BLaER1 treated with 17β-estradiol and CSF1 and Interleukin-3, amounts not matched to agents 10 nM and 100 nM (cell line): ENCODE results near the gene RNF11.
"Not testable (repeated sequence)": the region's sequence is repeated elsewhere in the genome, so short reads cannot be mapped to it uniquely, and the experiment has no call there.

Experiments
- H3K27ac ChIP-seq, 11 experiments: shearing (Covaris generic); formaldehyde crosslinking; 2 replicates each; pipeline ENCODE4 v1.8.1; 2022
- H3K27me3 ChIP-seq, 11 experiments: shearing (Covaris generic); formaldehyde crosslinking; 2 replicates each; pipeline ENCODE4 v1.8.1; 2022
- H3K36me3 ChIP-seq, 11 experiments: shearing (Covaris generic); formaldehyde crosslinking; 2 replicates each; pipeline ENCODE4 v1.8.1; 2022
- H3K4me1 ChIP-seq, 10 experiments: shearing (Covaris generic); formaldehyde crosslinking; 2 replicates each; pipeline ENCODE4 v1.8.1; 2022
- H3K4me2 ChIP-seq, 11 experiments: shearing (Covaris generic); formaldehyde crosslinking; 2 replicates each; pipeline ENCODE4 v1.8.1; 2022
- H3K4me3 ChIP-seq, 10 experiments: shearing (Covaris generic); formaldehyde crosslinking; 2 replicates each; pipeline ENCODE4 v1.8.1; 2022
- H3K9ac ChIP-seq, 11 experiments: shearing (Covaris generic); formaldehyde crosslinking; 2 replicates each; pipeline ENCODE4 v1.8.1; 2022
- H3K9me3 ChIP-seq, 11 experiments: shearing (Covaris generic); formaldehyde crosslinking; replicated peaks in 1 of 11; 2 replicates each; pipeline ENCODE4 v1.8.1; 2022
- H4K20me1 ChIP-seq, 11 experiments: shearing (Covaris generic); formaldehyde crosslinking; 2 replicates each; pipeline ENCODE4 v1.8.1; 2022
- Cebpa-rat ChIP-seq, 11 experiments: shearing (Covaris generic); IDR thresholded peaks; 2 replicates each; pipeline ENCODE4 v1.8.1; 2022

Gene RNF11

GRCh38 chr1:51210055-51210454, 26.0 kb upstream of the RNF11 start:
- no peaks in the 10 kb centered on the region; a peak in 1 of 22 replicates for H4K20me1 ChIP-seq
- TF ChIP-seq Cebpa-rat (IDR thresholded peaks at IDR 0.05) = no peak
- H3K4me3 ChIP-seq = no peak overlapping the region
- no peaks in the 10 kb centered on the region for H3K36me3 ChIP-seq
- H3K4me1 ChIP-seq = peaks cover 7 to 13% (median 11%) of the 10 kb centered on the region in 10 experiments
- H3K9me3 ChIP-seq = no peaks in the 10 kb centered on the region
- H3K4me2 ChIP-seq = no peak overlapping the region
- no peak overlapping the region for H3K27ac ChIP-seq
- H3K9ac ChIP-seq = no peak overlapping the region
- H3K27me3 ChIP-seq = no peaks in the 10 kb centered on the region

- no peaks in the 10 kb centered on the region; a peak in 1 of 22 replicates for H4K20me1 ChIP-seq
- no peak overlapping the region for H3K4me3 ChIP-seq
- no peak overlapping the region for H3K27ac ChIP-seq
- H3K27me3 ChIP-seq = no peaks in the 10 kb centered on the region
- peaks cover 11 to 19% (median 17%) of the 10 kb centered on the region in 10 experiments for H3K4me1 ChIP-seq
- no peak for TF ChIP-seq Cebpa-rat (IDR thresholded peaks at IDR 0.05)
- H3K36me3 ChIP-seq = no peaks in the 10 kb centered on the region
- H3K4me2 ChIP-seq = no peak overlapping the region
- no peak overlapping the region for H3K9ac ChIP-seq
- H3K9me3 ChIP-seq = no peaks in the 10 kb centered on the region
Measured at GRCh38 chr1:51210676-51211075, 25.4 kb upstream of the RNF11 start.

- Histone ChIP-seq H3K36me3 (no peaks in the 10 kb centered on the region), H3K27ac (peak overlapping the region in 6 of 11 experiments; percentile 6 to 55 (median 32); a peak in 7 of 22 replicates), H3K4me1 (peaks cover 11 to 29% (median 19%) of the 10 kb centered on the region in 10 experiments), H4K20me1 (no peaks in the 10 kb centered on the region; a peak in 1 of 22 replicates), H3K27me3 (no peaks in the 10 kb centered on the region), H3K4me3 (no peak overlapping the region), H3K9me3 (no peaks in the 10 kb centered on the region), H3K4me2 (peak overlapping the region; percentile 10 to 65 (median 35)), H3K9ac (0 out of 22 replicates have a peak overlapping the region, but pooled peaks of 2 of the 11 experiments have one; percentile 29 to 30)
- no peak for TF ChIP-seq Cebpa-rat (IDR thresholded peaks at IDR 0.05)
Measured at GRCh38 chr1:51214615-51215131, 21.4 kb upstream of the RNF11 start.

GRCh38 chr1:51215169-51215568, 20.9 kb upstream of the RNF11 start:
- Histone ChIP-seq H3K4me3 (no peak overlapping the region), H3K4me1 (peaks cover 11 to 34% (median 23%) of the 10 kb centered on the region in 10 experiments), H3K27ac (peak overlapping the region in 6 of 11 experiments; percentile 6 to 55 (median 32); a peak in 9 of 22 replicates), H3K27me3 (no peaks in the 10 kb centered on the region), H4K20me1 (no peaks in the 10 kb centered on the region; a peak in 1 of 22 replicates), H3K9ac (0 out of 22 replicates have a peak overlapping the region, but pooled peaks of 1 of the 11 experiments have one; percentile 29), H3K4me2 (peak overlapping the region; percentile 10 to 65 (median 35); a peak in 21 of 22 replicates), H3K36me3 (no peaks in the 10 kb centered on the region), H3K9me3 (no peaks in the 10 kb centered on the region)
- TF ChIP-seq Cebpa-rat (IDR thresholded peaks at IDR 0.05) = no peak

GRCh38 chr1:51216631-51217030, 19.4 kb upstream of the RNF11 start:
- Histone ChIP-seq H3K4me3 (no peak overlapping the region), H4K20me1 (no peaks in the 10 kb centered on the region), H3K27ac (no peak overlapping the region), H3K27me3 (no peaks in the 10 kb centered on the region), H3K4me1 (peaks cover 11 to 44% (median 29%) of the 10 kb centered on the region in 10 experiments), H3K36me3 (no peaks in the 10 kb centered on the region), H3K4me2 (no peak overlapping the region), H3K9ac (no peak overlapping the region), H3K9me3 (no peaks in the 10 kb centered on the region)
- TF ChIP-seq Cebpa-rat (IDR thresholded peaks at IDR 0.05) = no peak

GRCh38 chr1:51217101-51217500, 19.0 kb upstream of the RNF11 start:
- Histone ChIP-seq H3K9me3 (no peaks in the 10 kb centered on the region), H3K27me3 (no peaks in the 10 kb centered on the region)

GRCh38 chr1:51218570-51218969, 17.5 kb upstream of the RNF11 start:
- no peaks in the 10 kb centered on the region for H3K36me3 ChIP-seq
- H3K9me3 ChIP-seq = 0 out of 22 replicates have a peak, but pooled peaks cover 0 to 8% (median 0%) of the 10 kb centered on the region in 11 experiments
- no peak overlapping the region for H3K4me3 ChIP-seq
- no peak overlapping the region for H3K4me2 ChIP-seq
- no peaks in the 10 kb centered on the region for H4K20me1 ChIP-seq
- H3K27me3 ChIP-seq = no peaks in the 10 kb centered on the region
- no peak overlapping the region for H3K9ac ChIP-seq
- no peak for TF ChIP-seq Cebpa-rat (IDR thresholded peaks at IDR 0.05)
- peaks cover 11 to 44% (median 29%) of the 10 kb centered on the region in 10 experiments for H3K4me1 ChIP-seq
- no peak overlapping the region for H3K27ac ChIP-seq

More at GRCh38 chr1:51217101-51217500, 19.0 kb upstream of the RNF11 start:
- Histone ChIP-seq H4K20me1 (no peaks in the 10 kb centered on the region), H3K4me2 (no peak overlapping the region), H3K9ac (no peak overlapping the region), H3K4me1 (peaks cover 11 to 44% (median 29%) of the 10 kb centered on the region in 10 experiments), H3K27ac (no peak overlapping the region), H3K4me3 (no peak overlapping the region), H3K36me3 (no peaks in the 10 kb centered on the region)
- TF ChIP-seq Cebpa-rat (IDR thresholded peaks at IDR 0.05) = no peak

GRCh38 chr1:51219022-51219421, 17.1 kb upstream of the RNF11 start:
- H3K9me3 ChIP-seq = 0 out of 22 replicates have a peak, but pooled peaks cover 0 to 8% (median 0%) of the 10 kb centered on the region in 11 experiments
- H3K9ac ChIP-seq = no peak overlapping the region
- peaks cover 11 to 42% (median 27%) of the 10 kb centered on the region in 10 experiments for H3K4me1 ChIP-seq
- no peak for TF ChIP-seq Cebpa-rat (IDR thresholded peaks at IDR 0.05)
- no peak overlapping the region for H3K27ac ChIP-seq
- no peak overlapping the region for H3K4me3 ChIP-seq
- H3K27me3 ChIP-seq = no peaks in the 10 kb centered on the region
- no peaks in the 10 kb centered on the region for H3K36me3 ChIP-seq
- no peaks in the 10 kb centered on the region for H4K20me1 ChIP-seq
- no peak overlapping the region for H3K4me2 ChIP-seq

- H3K4me1 ChIP-seq = peaks cover 0 to 20% (median 7%) of the 10 kb centered on the region in 10 experiments; a peak in 13 of 20 replicates
- not testable (repeated sequence) for H3K9ac ChIP-seq, H3K4me2 ChIP-seq, H3K36me3 ChIP-seq, H3K4me3 ChIP-seq, H4K20me1 ChIP-seq, H3K27me3 ChIP-seq, H3K27ac ChIP-seq, H3K9me3 ChIP-seq
Measured at GRCh38 chr1:51221529-51221928, 14.5 kb upstream of the RNF11 start.
